ENCODE measurements around the gene TANC1. TPM values are rescaled to one million over a fixed set of nuclear protein-coding genes. Genes with fewer than 3 reads are reported as not detected.

Gene TANC1
- polyA plus RNA-seq, 1 donor from 2014 or later: 0.37 TPM

DNA sequence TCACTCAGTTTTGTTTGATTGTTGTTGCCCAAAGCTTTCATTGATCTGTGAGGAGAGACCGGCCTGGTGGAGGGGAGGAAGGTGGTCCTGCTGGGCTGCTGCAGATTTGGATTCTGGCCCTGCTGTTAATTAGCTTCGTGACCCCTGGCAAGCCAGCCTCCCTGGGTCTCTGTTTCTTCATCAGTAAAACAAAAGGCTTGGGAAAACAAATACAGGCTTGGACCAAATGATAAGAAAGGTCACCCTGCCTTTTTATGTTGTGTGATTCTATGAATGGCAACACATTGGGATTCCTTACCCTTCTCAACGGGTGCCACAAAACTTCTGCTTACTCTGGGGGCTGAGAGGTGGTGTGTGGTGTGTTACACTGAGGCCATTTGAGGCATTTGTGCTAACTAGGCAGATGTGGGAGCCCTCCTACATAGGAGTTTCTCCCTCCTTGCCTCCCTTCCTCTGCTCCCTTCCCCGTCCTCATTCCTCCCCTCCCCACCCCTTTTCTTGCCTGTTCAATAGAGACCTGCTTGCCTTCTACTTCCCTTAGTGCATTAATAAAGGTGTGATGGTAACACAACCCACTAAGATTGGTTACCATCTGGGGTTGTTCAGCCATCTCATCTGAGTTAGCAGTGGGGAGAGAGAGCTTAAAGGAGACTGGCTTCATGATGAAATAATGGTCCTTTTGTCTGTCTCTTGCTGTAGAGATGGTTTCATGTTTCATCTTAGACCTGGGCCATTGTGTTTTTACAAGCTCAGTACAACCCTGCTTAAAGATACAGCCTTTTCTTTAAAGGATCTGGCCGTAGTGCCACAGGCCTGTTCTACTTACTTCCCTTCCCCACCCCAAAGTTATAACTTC lies 96.2 kb downstream of the TANC1 start:
- no peak overlapping the region for H3K27ac ChIP-seq (ENCODE audit: low read length)
- H3K36me3 ChIP-seq (ENCODE audit: insufficient read depth, low read length): no peaks in the 10 kb centered on the region
- H4K20me1 ChIP-seq (ENCODE audit: insufficient read depth): no peaks in the 10 kb centered on the region
- H3K9me2 ChIP-seq (ENCODE audit: insufficient read depth, low read length): no peaks in the 10 kb centered on the region
- no peak overlapping the region for H3K4me2 ChIP-seq (ENCODE audit: low read length)
- TF ChIP-seq SMC3 (conservative IDR thresholded peaks at IDR 0.05; ENCODE audit: poor library complexity): no peak
- TF ChIP-seq EP300 (conservative IDR thresholded peaks at IDR 0.05; ENCODE audit: poor library complexity, severe bottlenecking): no peak
- TF ChIP-seq EZH2 (IDR thresholded peaks at IDR 0.05; ENCODE audit: borderline replicate concordance, insufficient read depth, low read length, poor library complexity, severe bottlenecking): no peak
- TF ChIP-seq CTCF (IDR thresholded peaks at IDR 0.05; ENCODE audit: poor library complexity, severe bottlenecking): no peak
- TF ChIP-seq POLR2AphosphoS5 (IDR thresholded peaks at IDR 0.05): no peak
- TF ChIP-seq TAF1 (IDR thresholded peaks at IDR 0.05; ENCODE audit: low read depth): no peak
- no peak for TF ChIP-seq REST (IDR thresholded peaks at IDR 0.05; ENCODE audit: borderline replicate concordance)
- TF ChIP-seq MXI1 (conservative IDR thresholded peaks at IDR 0.05; ENCODE audit: poor library complexity, severe bottlenecking): no peak
- no peak for TF ChIP-seq RAD21 (conservative IDR thresholded peaks at IDR 0.05)
- no peak overlapping the region for H3K4me3 ChIP-seq (ENCODE audit: low read length)
- H3K9ac ChIP-seq (ENCODE audit: low read length): no peak overlapping the region
- no peaks in the 10 kb centered on the region for H3K27me3 ChIP-seq (ENCODE audit: insufficient read depth, low read depth, low read length)
- no peaks in the 10 kb centered on the region for H3K79me2 ChIP-seq (replicated peaks; ENCODE audit: insufficient read depth, low read length)
- no peaks in the 10 kb centered on the region for H3K9me3 ChIP-seq (ENCODE audit: low read length)
- H2AFZ ChIP-seq (ENCODE audit: low read depth, low read length): no peak overlapping the region
- no peaks in the 10 kb centered on the region for H3F3A ChIP-seq (ENCODE audit: insufficient read depth, low read length, poor library complexity, severe bottlenecking)

DNA sequence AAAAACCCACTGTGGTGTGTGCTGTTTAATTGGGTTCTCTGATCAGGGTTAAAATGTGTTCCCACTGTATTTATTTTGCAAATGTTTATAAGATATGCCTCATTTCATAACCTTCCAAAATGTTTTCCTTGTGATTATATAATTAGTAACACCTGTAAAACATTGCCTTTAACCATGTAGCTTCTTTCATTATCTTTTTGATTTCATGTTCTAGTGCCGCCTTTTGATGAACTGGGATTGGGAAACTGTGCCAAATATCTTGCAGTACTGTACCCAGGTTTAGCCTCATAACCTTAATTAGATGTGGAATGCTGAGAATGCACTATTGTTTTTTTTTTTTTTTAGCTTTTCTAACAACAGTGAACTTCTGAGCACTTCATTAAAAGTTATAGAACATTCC lies 96.9 kb downstream of the TANC1 start:
- H3K36me3 ChIP-seq (ENCODE audit: insufficient read depth, low read length): no peaks in the 10 kb centered on the region
- TF ChIP-seq RAD21 (conservative IDR thresholded peaks at IDR 0.05) (no peak), MXI1 (conservative IDR thresholded peaks at IDR 0.05; ENCODE audit: poor library complexity, severe bottlenecking) (no peak), CTCF (IDR thresholded peaks at IDR 0.05; ENCODE audit: poor library complexity, severe bottlenecking) (no peak), EP300 (conservative IDR thresholded peaks at IDR 0.05; ENCODE audit: poor library complexity, severe bottlenecking) (no peak), REST (IDR thresholded peaks at IDR 0.05; ENCODE audit: borderline replicate concordance) (no peak), TAF1 (IDR thresholded peaks at IDR 0.05; ENCODE audit: low read depth) (no peak), POLR2AphosphoS5 (IDR thresholded peaks at IDR 0.05) (no peak), SMC3 (conservative IDR thresholded peaks at IDR 0.05; ENCODE audit: poor library complexity) (no peak), EZH2 (IDR thresholded peaks at IDR 0.05; ENCODE audit: borderline replicate concordance, insufficient read depth, low read length, poor library complexity, severe bottlenecking) (no peak)
- H3K27ac ChIP-seq (ENCODE audit: low read length): no peak overlapping the region
- H3K9me2 ChIP-seq (ENCODE audit: insufficient read depth, low read length): no peaks in the 10 kb centered on the region
- H3K79me2 ChIP-seq (replicated peaks; ENCODE audit: insufficient read depth, low read length): no peaks in the 10 kb centered on the region
- H4K20me1 ChIP-seq (ENCODE audit: insufficient read depth): no peaks in the 10 kb centered on the region
- no peaks in the 10 kb centered on the region for H3K27me3 ChIP-seq (ENCODE audit: insufficient read depth, low read depth, low read length)
- H3K9me3 ChIP-seq (ENCODE audit: low read length): no peaks in the 10 kb centered on the region
- no peak overlapping the region for H3K4me3 ChIP-seq (ENCODE audit: low read length)
- H3F3A ChIP-seq (ENCODE audit: insufficient read depth, low read length, poor library complexity, severe bottlenecking): no peaks in the 10 kb centered on the region
- H3K4me2 ChIP-seq (ENCODE audit: low read length): no peak overlapping the region
- H3K9ac ChIP-seq (ENCODE audit: low read length): no peak overlapping the region
- H2AFZ ChIP-seq (ENCODE audit: low read depth, low read length): no peak overlapping the region

Data from neural cell (in vitro differentiated cells).